Left ventricle myocardium inferior (tissue), 1 donor: ENCODE measurements around the gene FAM120C. TPM values are rescaled to one million over a fixed set of nuclear protein-coding genes. Genes with fewer than 3 reads are reported as not detected.

Experiments used
- DNase-seq: peaks from one replicate; pipeline ENCODE4 v3.0.0-alpha.2; 2020
- H3K27ac ChIP-seq: fragments of 200-600 bp; replicated peaks from 2 replicates; pipeline ENCODE4 v1.8.0; 2021
- H3K27me3 ChIP-seq: fragments of 200-600 bp; 2 replicates; pipeline ENCODE4 v1.8.0; 2021; ENCODE audit warnings: low read depth
- H3K36me3 ChIP-seq: fragments of 200-600 bp; 2 replicates; pipeline ENCODE4 v1.8.0; 2021
- H3K4me1 ChIP-seq: fragments of 200-600 bp; 2 replicates; pipeline ENCODE4 v1.8.0; 2021
- H3K4me3 ChIP-seq: fragments of 200-600 bp; 2 replicates; pipeline ENCODE4 v1.8.0; 2021; ENCODE audit warnings: mild to moderate bottlenecking, moderate library complexity
- H3K9me3 ChIP-seq: fragments of 200-600 bp; replicated peaks from 2 replicates; pipeline ENCODE4 v1.8.0; 2021
- intact Hi-C: fragments of 100-400 bp; cut with micrococcal nuclease; formaldehyde crosslinking; loops from one replicate; pipeline ENCODE4 v1.11.0; 2022
- total RNA-seq: library from RNA; stranded (reverse); fragmentation: NEBNext Ultra II Directional; extraction: Animal tissue kit (Norgen Biotek cat#: 25700); gene quantifications from one replicate; pipeline ENCODE4 v1.2.1, GENCODE V29; 2021
- TF ChIP-seq, protein P1 (sequence below): fragments of 200-600 bp; IDR thresholded peaks from 2 replicates; pipeline ENCODE4 v1.8.0; 2021; ENCODE audit warnings: antibody characterized with exemption, mild to moderate bottlenecking, borderline replicate concordance
- donor health status: DM: no; HTN: yes; CAD: no; lungs with severe emphysema.

FAM120C gene
- total RNA-seq, 1 donor from 2014 or later: 6.0 TPM

GRCh38 chrX:54181202-54181953 is 1.7 kb downstream of the FAM120C start:
- Histone ChIP-seq H3K4me1 (peaks cover 49% of the 10 kb centered on the region), H3K36me3 (no peaks in the 10 kb centered on the region), H3K27ac (no peak overlapping the region), H3K4me3 (peak overlapping the region; percentile 85), H3K27me3 (no peaks in the 10 kb centered on the region), H3K9me3 (no peaks in the 10 kb centered on the region)
- no peak for DNase-seq
- TF ChIP-seq, protein P1, sequence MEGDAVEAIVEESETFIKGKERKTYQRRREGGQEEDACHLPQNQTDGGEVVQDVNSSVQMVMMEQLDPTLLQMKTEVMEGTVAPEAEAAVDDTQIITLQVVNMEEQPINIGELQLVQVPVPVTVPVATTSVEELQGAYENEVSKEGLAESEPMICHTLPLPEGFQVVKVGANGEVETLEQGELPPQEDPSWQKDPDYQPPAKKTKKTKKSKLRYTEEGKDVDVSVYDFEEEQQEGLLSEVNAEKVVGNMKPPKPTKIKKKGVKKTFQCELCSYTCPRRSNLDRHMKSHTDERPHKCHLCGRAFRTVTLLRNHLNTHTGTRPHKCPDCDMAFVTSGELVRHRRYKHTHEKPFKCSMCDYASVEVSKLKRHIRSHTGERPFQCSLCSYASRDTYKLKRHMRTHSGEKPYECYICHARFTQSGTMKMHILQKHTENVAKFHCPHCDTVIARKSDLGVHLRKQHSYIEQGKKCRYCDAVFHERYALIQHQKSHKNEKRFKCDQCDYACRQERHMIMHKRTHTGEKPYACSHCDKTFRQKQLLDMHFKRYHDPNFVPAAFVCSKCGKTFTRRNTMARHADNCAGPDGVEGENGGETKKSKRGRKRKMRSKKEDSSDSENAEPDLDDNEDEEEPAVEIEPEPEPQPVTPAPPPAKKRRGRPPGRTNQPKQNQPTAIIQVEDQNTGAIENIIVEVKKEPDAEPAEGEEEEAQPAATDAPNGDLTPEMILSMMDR: no peak
- intact Hi-C loops: no loop called here

GRCh38 chrX:54180403-54180802 is 2.7 kb downstream of the FAM120C start:
- intact Hi-C loops: no loop called here
- TF ChIP-seq, protein P1: no peak

DNA sequence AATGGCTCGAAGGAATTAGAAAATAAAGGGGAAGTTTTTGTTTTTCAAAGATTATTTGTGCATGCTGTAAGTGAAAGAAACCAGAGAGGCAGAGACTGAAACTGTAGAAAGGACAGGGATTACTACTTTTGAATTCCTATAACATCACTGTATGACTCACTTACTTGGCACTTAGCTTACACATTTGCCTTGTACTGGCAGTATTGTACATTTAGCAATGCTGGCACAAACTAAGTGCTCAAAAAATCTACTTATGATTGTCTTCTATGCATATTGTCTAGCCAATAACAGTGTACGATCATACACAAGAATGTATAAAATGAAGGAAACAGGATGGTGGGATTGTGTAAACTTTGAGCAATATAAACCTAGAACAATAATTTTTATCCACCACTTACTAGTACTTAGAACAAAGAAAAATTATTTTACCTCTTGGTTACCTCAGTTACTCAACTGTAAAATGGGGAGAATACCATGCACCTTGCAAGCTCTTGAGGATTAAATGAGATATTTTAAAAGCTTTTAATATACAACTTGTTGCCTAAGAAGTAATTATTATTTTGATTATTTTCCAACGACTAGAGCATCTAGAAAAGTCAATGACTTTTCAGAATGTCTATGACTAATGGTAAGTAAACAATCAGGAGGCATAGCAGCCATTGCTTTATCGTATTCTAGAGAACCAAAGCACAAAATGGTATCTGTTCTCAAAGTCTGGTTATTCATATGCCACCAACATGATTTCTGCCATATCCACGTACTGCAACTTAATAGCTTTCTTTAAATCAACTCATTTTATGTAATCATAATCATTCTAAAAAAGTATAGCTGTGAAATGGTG is 4.7 kb downstream of the FAM120C start:
- no peak overlapping the region for H3K4me3 ChIP-seq
- H3K4me1 ChIP-seq: peaks cover 49% of the 10 kb centered on the region
- H3K9me3 ChIP-seq: no peaks in the 10 kb centered on the region
- H3K27me3 ChIP-seq: no peaks in the 10 kb centered on the region
- TF ChIP-seq, protein P1: no peak
- intact Hi-C loops: no loop called here
- H3K27ac ChIP-seq: no peak overlapping the region
- H3K36me3 ChIP-seq: peaks cover 5% of the 10 kb centered on the region
- DNase-seq: no peak

More at GRCh38 chrX:54180403-54180802, 2.7 kb downstream of the FAM120C start:
- H3K4me3 ChIP-seq: peak overlapping the region; percentile 85
- no peaks in the 10 kb centered on the region for H3K27me3 ChIP-seq
- H3K4me1 ChIP-seq: peaks cover 49% of the 10 kb centered on the region
- H3K9me3 ChIP-seq: no peaks in the 10 kb centered on the region
- H3K36me3 ChIP-seq: no peaks in the 10 kb centered on the region
- no peak overlapping the region for H3K27ac ChIP-seq
- no peak for DNase-seq

GRCh38 chrX:54177306-54177705 is 5.7 kb downstream of the FAM120C start:
- Histone ChIP-seq H3K36me3 (peaks cover 5% of the 10 kb centered on the region), H3K4me1 (peaks cover 43% of the 10 kb centered on the region), H3K4me3 (no peak overlapping the region), H3K27me3 (no peaks in the 10 kb centered on the region), H3K27ac (no peak overlapping the region), H3K9me3 (no peaks in the 10 kb centered on the region)
- intact Hi-C loops: no loop called here
- TF ChIP-seq, protein P1: no peak
- no peak for DNase-seq

- Histone ChIP-seq H3K4me1 (peaks cover 10% of the 10 kb centered on the region), H3K36me3 (peaks cover 5% of the 10 kb centered on the region), H3K9me3 (no peaks in the 10 kb centered on the region), H3K27ac (no peak overlapping the region), H3K27me3 (no peaks in the 10 kb centered on the region), H3K4me3 (no peak overlapping the region)
- TF ChIP-seq, protein P1: no peak
- no peak for DNase-seq
- intact Hi-C loops: no loop called here
These were observed 9.3 kb downstream of the FAM120C start for GRCh38 chrX:54173791-54174190.
